Kidney (tissue), 14 donors: ENCODE data around the gene C15orf61. TPM values are rescaled to one million over a fixed set of nuclear protein-coding genes. Genes with fewer than 3 reads are reported as not detected.

Source experiments
- DNase-seq, 5 donors: peaks; one replicate each; pipeline ENCODE4 v3.0.0-alpha.2; 2013 to 2020
- FAIRE-seq: peaks from 2 replicates; lab custom pipeline; 2012; peaks lifted over from hg19 to GRCh38; lab: Jason Lieb, UNC
- H3K27ac ChIP-seq, 2 donors: one replicate each; pipeline ENCODE4 v1.7.0; 2013; ENCODE audit warnings: low read depth in 2 of 2, low read length in 2 of 2, inconsistent platforms in 1 of 2
- H3K27me3 ChIP-seq: one replicate; pipeline ENCODE4 v1.7.1; 2013; ENCODE audit warnings: low read length, inconsistent platforms; ENCODE audit not compliant: control insufficient read depth, insufficient read depth
- H3K36me3 ChIP-seq, 3 donors: one replicate each; pipeline versions ENCODE4 v1.7.0 to v1.7.1; 2013; ENCODE audit warnings: low read length in 3 of 3, control low read depth in 1 of 3, inconsistent platforms in 1 of 3; ENCODE audit not compliant: insufficient read depth in 3 of 3, control insufficient read depth in 2 of 3
- H3K4me1 ChIP-seq, 3 donors: one replicate each; pipeline versions ENCODE4 v1.7.0 to v1.7.1; 2013; ENCODE audit warnings: low read length in 3 of 3, inconsistent platforms in 1 of 3, low read depth in 1 of 3; ENCODE audit not compliant: control insufficient read depth in 2 of 3, insufficient read depth in 2 of 3
- H3K4me3 ChIP-seq, 3 donors: one replicate each; pipeline versions ENCODE4 v1.7.0 to v1.8.1; 2013; ENCODE audit warnings: low read length in 3 of 3, control low read depth in 1 of 3, inconsistent platforms in 1 of 3
- H3K9ac ChIP-seq, 3 donors: one replicate each; pipeline versions ENCODE4 v1.7.0 to v1.7.1; 2013; ENCODE audit warnings: low read length in 3 of 3, control low read depth in 1 of 3, inconsistent platforms in 1 of 3
- H3K9me3 ChIP-seq, 3 donors: one replicate each; pipeline versions ENCODE4 v1.7.0 to v1.7.1; 2013; ENCODE audit warnings: low read length in 3 of 3, control low read depth in 1 of 3, inconsistent platforms in 1 of 3; ENCODE audit not compliant: control insufficient read depth in 2 of 3, insufficient read depth in 1 of 3
- CTCF ChIP-seq: IDR thresholded peaks from 3 replicates; pipeline ENCODE4 v1.5.1; 2012; ENCODE audit warnings: mild to moderate bottlenecking, moderate library complexity, borderline replicate concordance; ENCODE audit not compliant: insufficient read depth; ENCODE audit errors: extremely low read depth
- intact Hi-C: fragments of 100-400 bp; cut with DNase I; formaldehyde crosslinking; loops from one replicate; pipeline ENCODE4 v1.11.1; 2022
- polyA plus RNA-seq: library from polyadenylated mRNA; stranded (reverse); fragments of 350-450 nt; fragmentation: Illumina TruSeq; extraction: RNeasy Lipid Tissue Mini Kit (QIAGEN cat#74804); gene quantifications from one replicate; pipeline ENCODE4 v1.2.3, GENCODE V29; 2014; ENCODE audit warnings: low read depth, low replicate concordance; ENCODE audit not compliant: insufficient read depth
- total RNA-seq: library from RNA; stranded (reverse); fragmentation: NEBNext Ultra II Directional; extraction: Animal tissue kit (Norgen Biotek cat#: 25700); gene quantifications from one replicate; pipeline ENCODE4 v1.2.1, GENCODE V29; 2021
- donor health status: control.
- donor health status: control.
- donor health status: control.
- donor health status: control.
- donor health status: control.
- donor health status: DM: yes; HTN: yes; CAD: no.
- donor health status: Normal renal cell carcinoma (clear cell type).

Gene C15orf61
- total and polyA plus RNA-seq, 2 donors from 2014 or later: 5.5 to 8.7 TPM

- Histone ChIP-seq H3K4me1 (no peaks in the 10 kb centered on the region), H3K36me3 (no peaks in the 10 kb centered on the region), H3K27me3 (no peaks in the 10 kb centered on the region), H3K9ac (no peak overlapping the region), H3K9me3 (no peaks in the 10 kb centered on the region), H3K4me3 (no peak overlapping the region), H3K27ac (no peak overlapping the region)
- TF ChIP-seq CTCF: no peak
- no peak for DNase-seq
- intact Hi-C loops: no loop called here
- FAIRE-seq: no peak
Measured at GRCh38 chr15:67481680-67482079, 39.3 kb upstream of the C15orf61 start.

GRCh38 chr15:67495585-67495984, 25.3 kb upstream of the C15orf61 start:
- intact Hi-C loops: no loop called here
- Histone ChIP-seq H3K36me3 (no peaks in the 10 kb centered on the region), H3K9ac (no peak overlapping the region), H3K27me3 (no peaks in the 10 kb centered on the region), H3K4me3 (no peak overlapping the region), H3K27ac (no peak overlapping the region), H3K4me1 (no peaks in the 10 kb centered on the region), H3K9me3 (no peaks in the 10 kb centered on the region)
- DNase-seq (no peak), FAIRE-seq (no peak)
- TF ChIP-seq CTCF: no peak

GRCh38 chr15:67501177-67501835, 19.6 kb upstream of the C15orf61 start:
- Histone ChIP-seq H3K27ac (no peak overlapping the region), H3K4me3 (no peak overlapping the region)
- DNase-seq: peak in 2 of 5 donors; percentile 48 to 64

More at GRCh38 chr15:67501177-67501835, 19.6 kb upstream of the C15orf61 start:
- no peaks in the 10 kb centered on the region for H3K4me1 ChIP-seq
- H3K9ac ChIP-seq: no peak overlapping the region
- FAIRE-seq: peak; percentile 56
- no peaks in the 10 kb centered on the region for H3K27me3 ChIP-seq
- TF ChIP-seq CTCF: no peak
- intact Hi-C loops: no loop called here
- H3K36me3 ChIP-seq: no peaks in the 10 kb centered on the region
- H3K9me3 ChIP-seq: no peaks in the 10 kb centered on the region
